SK-N-MC (cell line): Measurements from ENCODE around the gene C6orf132.

Source experiments
- EZH2 ChIP-seq: fragments of 200-600 bp; sonication (generic); IDR thresholded peaks from one replicate; pipeline ENCODE4 v1.6.1; 2017; ENCODE audit warnings: antibody characterized with exemption
- FOXP2 ChIP-seq: optimal IDR thresholded peaks from 2 replicates; pipeline ENCODE3; 2011; ENCODE audit warnings: mild to moderate bottlenecking, moderate library complexity; ENCODE audit not compliant: insufficient read depth; ENCODE audit errors: extremely low read length, control extremely low read depth
- POLR2AphosphoS5 ChIP-seq: IDR thresholded peaks from 2 replicates; pipeline ENCODE4 v1.6.1; 2012; ENCODE audit warnings: mild to moderate bottlenecking, low read depth, low read length, borderline replicate concordance

- TF ChIP-seq POLR2AphosphoS5 (no peak), EZH2 (no peak), FOXP2 (no peak)
These were observed 50.7 kb downstream of the C6orf132 start for GRCh38 chr6:42091718-42092023.
